ENCODE data around the gene CEP162.

GRCh38 chr6:84191802-84192201 is 35.6 kb downstream of the CEP162 start:
- TF ChIP-seq EZH2 (IDR thresholded peaks at IDR 0.05; ENCODE audit: low read length, missing control alignments) (no peak), CTCF (conservative IDR thresholded peaks at IDR 0.05 in 1 of 2, IDR thresholded peaks at IDR 0.05 in 1 of 2; ENCODE audit: low read depth in 1 of 2, low read length in 2 of 2) (no peak)

Measured in fibroblast of lung (primary cell).